GM12878 (cell line): ENCODE measurements around the gene B3GALNT1.

Experiments
- MYC ChIP-seq: IDR thresholded peaks from 2 replicates; pipeline ENCODE4 v1.6.1; 2011; ENCODE audit warnings: mild to moderate bottlenecking, low read length, moderate library complexity, inconsistent platforms; ENCODE audit not compliant: insufficient read depth, insufficient replicate concordance, insufficient read length, severe bottlenecking
- POLR2A ChIP-seq: IDR thresholded peaks from 2 replicates; pipeline ENCODE4 v1.6.1; 2011; ENCODE audit warnings: low read depth, mild to moderate bottlenecking, low read length
- RFX5 ChIP-seq: IDR thresholded peaks from 2 replicates; pipeline ENCODE4 v1.6.1; 2011; ENCODE audit warnings: low read depth, low read length, improper control_type of control experiment
- TBL1XR1 ChIP-seq: IDR thresholded peaks from 2 replicates; pipeline ENCODE4 v1.6.1; 2012; ENCODE audit warnings: low read depth, low read length, improper control_type of control experiment

- no peak for TF ChIP-seq TBL1XR1
- no peak for TF ChIP-seq MYC
- no peak for TF ChIP-seq POLR2A
- no peak for TF ChIP-seq RFX5
Measured at GRCh38 chr3:161142486-161142885, 37.3 kb upstream of the B3GALNT1 start.
